Nephron progenitor cell (in vitro differentiated cells): Measurements from ENCODE around the gene ZNF8.
A peak's percentile ranks its signal among the peaks of the same experiment; 100 is the strongest.

Experiments used
- DNase-seq: peaks from one replicate; pipeline ENCODE4 v3.0.0; 2021
- H3K27ac Mint-ChIP-seq: 2 replicates; pipeline ENCODE4 v1.8.0; 2021; ENCODE audit warnings: mild to moderate bottlenecking, moderate library complexity, mixed read lengths
- H3K27me3 Mint-ChIP-seq: 2 replicates; pipeline ENCODE4 v1.8.0; 2021; ENCODE audit warnings: mild to moderate bottlenecking, low read depth, mixed read lengths; ENCODE audit not compliant: poor library complexity
- H3K36me3 Mint-ChIP-seq: 2 replicates; pipeline ENCODE4 v1.8.0; 2021; ENCODE audit warnings: low read depth, mixed read lengths
- H3K4me1 Mint-ChIP-seq: 2 replicates; pipeline ENCODE4 v1.8.0; 2021; ENCODE audit warnings: mixed read lengths
- H3K4me3 Mint-ChIP-seq: 2 replicates; pipeline ENCODE4 v1.8.0; 2021; ENCODE audit warnings: mild to moderate bottlenecking, moderate library complexity, mixed read lengths
- H3K9me3 Mint-ChIP-seq: 2 replicates; pipeline ENCODE4 v1.8.0; 2021; ENCODE audit warnings: mild to moderate bottlenecking, moderate library complexity, mixed read lengths
- CTCF ChIP-seq: fragments of 200-600 bp; sonication (generic); IDR thresholded peaks from 2 replicates; pipeline ENCODE4 v1.5.0; 2021; ENCODE audit warnings: antibody characterized with exemption

The ZNF8 gene

GRCh38 chr19:58334691-58335249 lies 56.0 kb downstream of the ZNF8 start:
- Mint-ChIP-seq H3K9me3 (no peaks in the 10 kb centered on the region), H3K27ac (no peak overlapping the region), H3K36me3 (peaks cover 43% of the 10 kb centered on the region), H3K27me3 (peaks cover 3% of the 10 kb centered on the region), H3K4me3 (no peak overlapping the region), H3K4me1 (peaks cover 8% of the 10 kb centered on the region)
- DNase-seq: no peak
- TF ChIP-seq CTCF: no peak

- Mint-ChIP-seq H3K27ac (no peak overlapping the region), H3K36me3 (peaks cover 49% of the 10 kb centered on the region), H3K4me1 (peaks cover 3% of the 10 kb centered on the region), H3K27me3 (peaks cover 2% of the 10 kb centered on the region), H3K4me3 (no peak overlapping the region), H3K9me3 (no peaks in the 10 kb centered on the region)
- no peak for TF ChIP-seq CTCF
- DNase-seq: no peak
Measured at GRCh38 chr19:58335630-58336029, 56.9 kb downstream of the ZNF8 start.

- H3K27me3 Mint-ChIP-seq: no peaks in the 10 kb centered on the region
- TF ChIP-seq CTCF: no peak
- no peak overlapping the region for H3K27ac Mint-ChIP-seq
- DNase-seq: no peak
- peaks cover 55% of the 10 kb centered on the region for H3K36me3 Mint-ChIP-seq
- no peaks in the 10 kb centered on the region for H3K4me1 Mint-ChIP-seq
- no peak overlapping the region for H3K4me3 Mint-ChIP-seq
- no peaks in the 10 kb centered on the region for H3K9me3 Mint-ChIP-seq
Measured at GRCh38 chr19:58336216-58336615, 57.5 kb downstream of the ZNF8 start.

GRCh38 chr19:58336820-58337219 lies 58.1 kb downstream of the ZNF8 start:
- Mint-ChIP-seq H3K9me3 (no peaks in the 10 kb centered on the region), H3K27ac (no peak overlapping the region), H3K36me3 (peaks cover 58% of the 10 kb centered on the region), H3K27me3 (no peaks in the 10 kb centered on the region), H3K4me3 (no peak overlapping the region), H3K4me1 (no peaks in the 10 kb centered on the region)
- DNase-seq: no peak
- TF ChIP-seq CTCF: no peak

- H3K4me3 Mint-ChIP-seq: no peak overlapping the region
- peaks cover 67% of the 10 kb centered on the region for H3K36me3 Mint-ChIP-seq
- H3K27ac Mint-ChIP-seq: no peak overlapping the region
- TF ChIP-seq CTCF: no peak
- no peaks in the 10 kb centered on the region for H3K4me1 Mint-ChIP-seq
- no peaks in the 10 kb centered on the region for H3K27me3 Mint-ChIP-seq
- peaks cover 7% of the 10 kb centered on the region for H3K9me3 Mint-ChIP-seq
- DNase-seq: no peak
Measured at GRCh38 chr19:58338336-58338735, 59.6 kb downstream of the ZNF8 start.

GRCh38 chr19:58338825-58339558 lies 60.2 kb downstream of the ZNF8 start:
- no peak for TF ChIP-seq CTCF
- peak; percentile 29 for DNase-seq

More at GRCh38 chr19:58338825-58339558, 60.2 kb downstream of the ZNF8 start:
- Mint-ChIP-seq H3K4me3 (no peak overlapping the region), H3K9me3 (peaks cover 10% of the 10 kb centered on the region), H3K27ac (no peak overlapping the region), H3K36me3 (peaks cover 70% of the 10 kb centered on the region), H3K27me3 (peaks cover 4% of the 10 kb centered on the region), H3K4me1 (no peaks in the 10 kb centered on the region)
